22Rv1 (cell line): ENCODE data around the gene YBX2.

ENCODE experiments used
- ZFX ChIP-seq: fragments of 450-650 bp; IDR thresholded peaks from 2 replicates; pipeline ENCODE4 v1.6.1; 2017; ENCODE audit warnings: antibody characterized with exemption, borderline replicate concordance
- TF ChIP-seq, protein P1 (sequence below): fragments of 450-650 bp; IDR thresholded peaks from 2 replicates; pipeline ENCODE4 v1.5.1; 2017; ENCODE audit warnings: mild to moderate bottlenecking

DNA sequence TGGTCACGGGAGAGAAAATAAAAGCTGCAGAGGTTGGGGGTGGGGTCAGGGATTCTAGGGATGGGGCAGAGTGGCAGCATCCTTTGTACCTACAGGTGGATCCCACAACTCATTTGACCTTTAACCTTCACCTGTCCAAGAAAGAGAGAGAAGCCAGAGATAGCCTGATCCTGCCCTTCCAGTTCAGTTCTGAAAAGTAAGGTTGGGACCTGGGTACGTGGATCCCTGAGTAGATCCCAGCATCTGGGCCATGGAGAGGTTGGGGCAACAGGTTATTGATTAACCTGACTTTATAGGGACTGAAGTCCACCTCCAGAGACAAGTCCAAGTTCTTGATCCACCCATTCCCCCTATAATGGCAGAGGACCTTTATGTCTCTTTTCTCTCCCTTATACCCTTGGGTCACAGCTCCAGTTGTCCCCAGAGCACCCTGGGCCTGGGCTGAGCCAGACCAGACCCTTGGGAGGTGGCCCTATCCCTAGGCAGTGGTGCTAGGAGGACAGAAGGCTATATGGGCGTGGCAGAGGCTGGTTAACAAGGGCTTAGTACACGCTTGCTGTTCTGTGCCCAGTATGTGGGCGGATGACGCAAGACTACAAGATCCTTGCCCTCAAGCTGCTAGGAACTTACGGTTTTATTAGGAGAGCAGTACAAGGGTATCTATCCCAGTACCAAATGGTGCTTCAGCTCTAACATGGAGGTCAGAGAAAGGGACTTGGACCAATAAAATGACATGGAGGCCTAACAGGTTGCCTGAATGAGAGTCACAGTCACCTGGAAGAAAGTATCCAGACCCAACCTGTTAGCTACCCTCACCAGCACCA, 35.5 kb downstream of the YBX2 start:
- TF ChIP-seq, protein P1, sequence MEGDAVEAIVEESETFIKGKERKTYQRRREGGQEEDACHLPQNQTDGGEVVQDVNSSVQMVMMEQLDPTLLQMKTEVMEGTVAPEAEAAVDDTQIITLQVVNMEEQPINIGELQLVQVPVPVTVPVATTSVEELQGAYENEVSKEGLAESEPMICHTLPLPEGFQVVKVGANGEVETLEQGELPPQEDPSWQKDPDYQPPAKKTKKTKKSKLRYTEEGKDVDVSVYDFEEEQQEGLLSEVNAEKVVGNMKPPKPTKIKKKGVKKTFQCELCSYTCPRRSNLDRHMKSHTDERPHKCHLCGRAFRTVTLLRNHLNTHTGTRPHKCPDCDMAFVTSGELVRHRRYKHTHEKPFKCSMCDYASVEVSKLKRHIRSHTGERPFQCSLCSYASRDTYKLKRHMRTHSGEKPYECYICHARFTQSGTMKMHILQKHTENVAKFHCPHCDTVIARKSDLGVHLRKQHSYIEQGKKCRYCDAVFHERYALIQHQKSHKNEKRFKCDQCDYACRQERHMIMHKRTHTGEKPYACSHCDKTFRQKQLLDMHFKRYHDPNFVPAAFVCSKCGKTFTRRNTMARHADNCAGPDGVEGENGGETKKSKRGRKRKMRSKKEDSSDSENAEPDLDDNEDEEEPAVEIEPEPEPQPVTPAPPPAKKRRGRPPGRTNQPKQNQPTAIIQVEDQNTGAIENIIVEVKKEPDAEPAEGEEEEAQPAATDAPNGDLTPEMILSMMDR: no peak
- TF ChIP-seq ZFX: no peak
